NCI-H748 (cell line): ENCODE results near the gene LYZL6.

ENCODE experiments used
- DNase-seq: peaks from one replicate; lab custom pipeline; 2025; ENCODE audit not compliant: unreplicated experiment; lab: John Stamatoyannopoulos, UW

Gene LYZL6

GRCh38 chr17:35943537-35943936, at the start of gene LYZL6:
Gene LYZL6 (minus strand): TSS chr17:35943713. CDS start chr17:35939356, 4,357 bp downstream.
- DNase-seq, result no peak

GRCh38 chr17:35991075-35991474, 47.6 kb upstream of the LYZL6 start:
- DNase-seq, result no peak

- no peak for DNase-seq
Observed at GRCh38 chr17:35988164-35988563, 44.7 kb upstream of the LYZL6 start.

GRCh38 chr17:35986643-35987042, 43.1 kb upstream of the LYZL6 start, which contains the start of gene CCL14:
Gene CCL14 (minus strand): TSS chr17:35986729. CDS start chr17:35986649, 80 bp downstream.
- DNase-seq, result no peak

- DNase-seq, result no peak
Observed at GRCh38 chr17:35984140-35984539, 40.6 kb upstream of the LYZL6 start.

- DNase-seq, result no peak
Observed at GRCh38 chr17:35982409-35983191, 39.1 kb upstream of the LYZL6 start.

GRCh38 chr17:35981908-35982330, 38.4 kb upstream of the LYZL6 start:
- DNase-seq, result no peak

GRCh38 chr17:35981246-35981645, 37.7 kb upstream of the LYZL6 start, which contains the start of gene CCL16:
Gene CCL16 (minus strand): TSS chr17:35981497. CDS start chr17:35981420, 77 bp downstream.
- no peak for DNase-seq

GRCh38 chr17:35978346-35978745, 34.8 kb upstream of the LYZL6 start:
- no peak for DNase-seq

GRCh38 chr17:35977509-35977908, 34.0 kb upstream of the LYZL6 start:
- no peak for DNase-seq

- no peak for DNase-seq
Observed at GRCh38 chr17:35973333-35974260, 30.1 kb upstream of the LYZL6 start.

- no peak for DNase-seq
Observed at GRCh38 chr17:35972945-35973332, 29.4 kb upstream of the LYZL6 start.

GRCh38 chr17:35972535-35972934, 29.0 kb upstream of the LYZL6 start:
- no peak for DNase-seq

GRCh38 chr17:35972066-35972465, 28.6 kb upstream of the LYZL6 start:
- no peak for DNase-seq

- DNase-seq, result peak; percentile 71
Observed at GRCh38 chr17:35969558-35970380, 26.3 kb upstream of the LYZL6 start.

GRCh38 chr17:35968520-35969054, 25.1 kb upstream of the LYZL6 start:
- no peak for DNase-seq

- DNase-seq, result no peak
Observed at GRCh38 chr17:35965272-35965671, 21.8 kb upstream of the LYZL6 start.

- no peak for DNase-seq
Observed at GRCh38 chr17:35963663-35964062, 20.1 kb upstream of the LYZL6 start.

GRCh38 chr17:35953720-35954119, 10.2 kb upstream of the LYZL6 start:
- DNase-seq, result no peak

GRCh38 chr17:35949401-35949800, 5.9 kb upstream of the LYZL6 start:
- no peak for DNase-seq

- no peak for DNase-seq
Observed at GRCh38 chr17:35948092-35948491, 4.6 kb upstream of the LYZL6 start.
